GM18861 (cell line): ENCODE measurements around the gene ACAT1.
"Not testable (repeated sequence)": the region's sequence is repeated elsewhere in the genome, so short reads cannot be mapped to it uniquely, and the experiment has no call there.

ENCODE experiments used
- ATAC-seq: cut with Tn5 transposase; IDR thresholded peaks from one replicate; pipeline ENCODE4 v1.9.1; 2021; ENCODE audit not compliant: unreplicated experiment

ACAT1 gene

GRCh38 chr11:108121274-108122155 is at the start of gene ACAT1:
Gene ACAT1 (plus strand): TSS chr11:108121567. CDS start chr11:108121607, 40 bp downstream.
- ATAC-seq: peak; percentile 97

- no peak for ATAC-seq
Observed at GRCh38 chr11:108084811-108085210, 36.6 kb upstream of the ACAT1 start.

- no peak for ATAC-seq
Observed at GRCh38 chr11:108085672-108086071, 35.7 kb upstream of the ACAT1 start.

GRCh38 chr11:108092134-108092533 is 29.2 kb upstream of the ACAT1 start:
- no peak for ATAC-seq

- ATAC-seq: no peak
Observed at GRCh38 chr11:108093128-108093904, 28.1 kb upstream of the ACAT1 start.

GRCh38 chr11:108097179-108097578 is 24.2 kb upstream of the ACAT1 start:
- no peak for ATAC-seq

GRCh38 chr11:108101090-108101775 is 20.1 kb upstream of the ACAT1 start:
- no peak for ATAC-seq

- no peak for ATAC-seq
Observed at GRCh38 chr11:108111126-108111525, 10.2 kb upstream of the ACAT1 start.

- no peak for ATAC-seq
Observed at GRCh38 chr11:108112057-108112456, 9.3 kb upstream of the ACAT1 start.

- no peak for ATAC-seq
Observed at GRCh38 chr11:108115500-108116140, 5.7 kb upstream of the ACAT1 start.

- no peak for ATAC-seq
Observed at GRCh38 chr11:108117746-108118371, 3.5 kb upstream of the ACAT1 start.

GRCh38 chr11:108120936-108121273 is 462 bp upstream of the ACAT1 start:
- not testable (repeated sequence) for ATAC-seq

- ATAC-seq: no peak
Observed at GRCh38 chr11:108122166-108122628, 830 bp downstream of the ACAT1 start.

GRCh38 chr11:108125096-108125495 is 3.7 kb downstream of the ACAT1 start:
- no peak for ATAC-seq

GRCh38 chr11:108128772-108129171 is 7.4 kb downstream of the ACAT1 start:
- no peak for ATAC-seq

GRCh38 chr11:108131993-108132392 is 10.6 kb downstream of the ACAT1 start:
- ATAC-seq: no peak

GRCh38 chr11:108132993-108133538 is 11.7 kb downstream of the ACAT1 start:
- ATAC-seq: not testable (repeated sequence)

- ATAC-seq: peak; percentile 63
Observed at GRCh38 chr11:108135845-108136544, 14.6 kb downstream of the ACAT1 start.

- ATAC-seq: no peak
Observed at GRCh38 chr11:108137212-108137611, 15.8 kb downstream of the ACAT1 start.

- no peak for ATAC-seq
Observed at GRCh38 chr11:108142304-108142703, 20.9 kb downstream of the ACAT1 start.
